ENCODE results near the gene MRPL37. TPM values are rescaled to one million over a fixed set of nuclear protein-coding genes. Genes with fewer than 3 reads are reported as not detected.
"Not testable (repeated sequence)": the region's sequence is repeated elsewhere in the genome, so short reads cannot be mapped to it uniquely, and the experiment has no call there.

The MRPL37 gene
- total and polyA plus RNA-seq, 4 donors = 24.6 to 65.1 (median 57.8) TPM

GRCh38 chr1:54233196-54233595, 33.2 kb downstream of the MRPL37 start:
- H3K4me1 ChIP-seq (ENCODE audit: control insufficient read depth, insufficient read depth, low read length); H3K4me3 ChIP-seq (ENCODE audit: low read depth, low read length); H3K27ac ChIP-seq (ENCODE audit: low read depth, low read length); H3K9me3 ChIP-seq (ENCODE audit: control insufficient read depth, insufficient read depth, low read length); H3K27me3 ChIP-seq (ENCODE audit: control insufficient read depth, insufficient read depth, low read length); DNase-seq (ENCODE audit: low read depth in 4 of 6, low spot score in 6 of 6): not testable (repeated sequence)
- H3K36me3 ChIP-seq (ENCODE audit: control insufficient read depth, insufficient read depth, low read length) = peaks cover 24% of the 10 kb centered on the region
- WGBS (ENCODE audit: insufficient coverage) = no CpG with 5 or more reads among the region's 33 CpGs

- peaks cover 3% of the 10 kb centered on the region for H3K4me1 ChIP-seq (ENCODE audit: control insufficient read depth, insufficient read depth, low read length)
- no peak overlapping the region for H3K4me3 ChIP-seq (ENCODE audit: low read depth, low read length)
- H3K9me3 ChIP-seq (ENCODE audit: control insufficient read depth, insufficient read depth, low read length) = no peaks in the 10 kb centered on the region
- H3K27ac ChIP-seq (ENCODE audit: low read depth, low read length) = no peak overlapping the region
- no CpG with 5 or more reads among the region's 2 CpGs for WGBS (ENCODE audit: insufficient coverage)
- H3K36me3 ChIP-seq (ENCODE audit: control insufficient read depth, insufficient read depth, low read length) = peaks cover 21% of the 10 kb centered on the region
- DNase-seq (ENCODE audit: low read depth in 4 of 6, low spot score in 6 of 6) = no peak
- no peaks in the 10 kb centered on the region for H3K27me3 ChIP-seq (ENCODE audit: control insufficient read depth, insufficient read depth, low read length)
Measured at GRCh38 chr1:54234284-54234683, 34.3 kb downstream of the MRPL37 start.

- Histone ChIP-seq H3K9me3 (ENCODE audit: control insufficient read depth, insufficient read depth, low read length) (no peaks in the 10 kb centered on the region), H3K4me1 (ENCODE audit: control insufficient read depth, insufficient read depth, low read length) (peaks cover 12% of the 10 kb centered on the region), H3K27me3 (ENCODE audit: control insufficient read depth, insufficient read depth, low read length) (no peaks in the 10 kb centered on the region), H3K4me3 (ENCODE audit: low read depth, low read length) (no peak overlapping the region), H3K27ac (ENCODE audit: low read depth, low read length) (no peak overlapping the region), H3K36me3 (ENCODE audit: control insufficient read depth, insufficient read depth, low read length) (peaks cover 34% of the 10 kb centered on the region)
- DNase-seq (ENCODE audit: low read depth in 4 of 6, low spot score in 6 of 6) = no peak
- WGBS (ENCODE audit: insufficient coverage) = 95% methylated on average over 7 of the region's 10 CpGs
Measured at GRCh38 chr1:54237586-54237985, 37.6 kb downstream of the MRPL37 start.

GRCh38 chr1:54238353-54239034, 38.5 kb downstream of the MRPL37 start:
- H3K4me3 ChIP-seq (ENCODE audit: low read depth, low read length) = no peak overlapping the region
- WGBS (ENCODE audit: insufficient coverage) = 78% methylated on average over 9 of the region's 12 CpGs
- H3K27ac ChIP-seq (ENCODE audit: low read depth, low read length) = no peak overlapping the region
- H3K9me3 ChIP-seq (ENCODE audit: control insufficient read depth, insufficient read depth, low read length) = no peaks in the 10 kb centered on the region
- DNase-seq (ENCODE audit: low read depth in 4 of 6, low spot score in 6 of 6) = no peak
- peaks cover 41% of the 10 kb centered on the region for H3K36me3 ChIP-seq (ENCODE audit: control insufficient read depth, insufficient read depth, low read length)
- H3K27me3 ChIP-seq (ENCODE audit: control insufficient read depth, insufficient read depth, low read length) = no peaks in the 10 kb centered on the region
- H3K4me1 ChIP-seq (ENCODE audit: control insufficient read depth, insufficient read depth, low read length) = peaks cover 12% of the 10 kb centered on the region

- no peaks in the 10 kb centered on the region for H3K27me3 ChIP-seq (ENCODE audit: control insufficient read depth, insufficient read depth, low read length)
- H3K4me3 ChIP-seq (ENCODE audit: low read depth, low read length) = no peak overlapping the region
- no CpG with 5 or more reads among the region's 5 CpGs for WGBS (ENCODE audit: insufficient coverage)
- peaks cover 12% of the 10 kb centered on the region for H3K4me1 ChIP-seq (ENCODE audit: control insufficient read depth, insufficient read depth, low read length)
- DNase-seq (ENCODE audit: low read depth in 4 of 6, low spot score in 6 of 6) = no peak
- no peaks in the 10 kb centered on the region for H3K9me3 ChIP-seq (ENCODE audit: control insufficient read depth, insufficient read depth, low read length)
- H3K27ac ChIP-seq (ENCODE audit: low read depth, low read length) = no peak overlapping the region
- H3K36me3 ChIP-seq (ENCODE audit: control insufficient read depth, insufficient read depth, low read length) = peaks cover 45% of the 10 kb centered on the region
Measured at GRCh38 chr1:54239035-54239383, 39.0 kb downstream of the MRPL37 start.

GRCh38 chr1:54239631-54240031, 39.7 kb downstream of the MRPL37 start:
- Histone ChIP-seq H3K4me3 (ENCODE audit: low read depth, low read length) (no peak overlapping the region), H3K27ac (ENCODE audit: low read depth, low read length) (no peak overlapping the region), H3K4me1 (ENCODE audit: control insufficient read depth, insufficient read depth, low read length) (peaks cover 12% of the 10 kb centered on the region), H3K27me3 (ENCODE audit: control insufficient read depth, insufficient read depth, low read length) (no peaks in the 10 kb centered on the region), H3K36me3 (ENCODE audit: control insufficient read depth, insufficient read depth, low read length) (peaks cover 45% of the 10 kb centered on the region), H3K9me3 (ENCODE audit: control insufficient read depth, insufficient read depth, low read length) (no peaks in the 10 kb centered on the region)
- WGBS (ENCODE audit: insufficient coverage) = 39% methylated on average over 4 of the region's 10 CpGs
- peak in 1 of 6 donors; percentile 85 for DNase-seq (ENCODE audit: low read depth in 4 of 6, low spot score in 6 of 6)

- WGBS (ENCODE audit: insufficient coverage) = 91% methylated on average over 7 of the region's 12 CpGs
- Histone ChIP-seq H3K4me3 (ENCODE audit: low read depth, low read length) (no peak overlapping the region), H3K9me3 (ENCODE audit: control insufficient read depth, insufficient read depth, low read length) (no peaks in the 10 kb centered on the region), H3K27me3 (ENCODE audit: control insufficient read depth, insufficient read depth, low read length) (no peaks in the 10 kb centered on the region), H3K27ac (ENCODE audit: low read depth, low read length) (no peak overlapping the region), H3K4me1 (ENCODE audit: control insufficient read depth, insufficient read depth, low read length) (peaks cover 17% of the 10 kb centered on the region), H3K36me3 (ENCODE audit: control insufficient read depth, insufficient read depth, low read length) (peaks cover 50% of the 10 kb centered on the region)
- no peak for DNase-seq (ENCODE audit: low read depth in 4 of 6, low spot score in 6 of 6)
Measured at GRCh38 chr1:54240741-54241335, 40.9 kb downstream of the MRPL37 start.

GRCh38 chr1:54241364-54241763, 41.4 kb downstream of the MRPL37 start:
- H3K4me1 ChIP-seq (ENCODE audit: control insufficient read depth, insufficient read depth, low read length) = peaks cover 17% of the 10 kb centered on the region
- H3K4me3 ChIP-seq (ENCODE audit: low read depth, low read length) = no peak overlapping the region
- no peaks in the 10 kb centered on the region for H3K27me3 ChIP-seq (ENCODE audit: control insufficient read depth, insufficient read depth, low read length)
- no peaks in the 10 kb centered on the region for H3K9me3 ChIP-seq (ENCODE audit: control insufficient read depth, insufficient read depth, low read length)
- no peak overlapping the region for H3K27ac ChIP-seq (ENCODE audit: low read depth, low read length)
- 80% methylated on average over 4 of the region's 6 CpGs for WGBS (ENCODE audit: insufficient coverage)
- DNase-seq (ENCODE audit: low read depth in 4 of 6, low spot score in 6 of 6) = no peak
- H3K36me3 ChIP-seq (ENCODE audit: control insufficient read depth, insufficient read depth, low read length) = peaks cover 56% of the 10 kb centered on the region

- H3K4me1 ChIP-seq (ENCODE audit: control insufficient read depth, insufficient read depth, low read length) = peaks cover 27% of the 10 kb centered on the region
- peaks cover 69% of the 10 kb centered on the region for H3K36me3 ChIP-seq (ENCODE audit: control insufficient read depth, insufficient read depth, low read length)
- no peak overlapping the region for H3K27ac ChIP-seq (ENCODE audit: low read depth, low read length)
- DNase-seq (ENCODE audit: low read depth in 4 of 6, low spot score in 6 of 6) = no peak
- no peak overlapping the region for H3K4me3 ChIP-seq (ENCODE audit: low read depth, low read length)
- H3K9me3 ChIP-seq (ENCODE audit: control insufficient read depth, insufficient read depth, low read length) = no peaks in the 10 kb centered on the region
- 93% methylated on average over 7 of the region's 13 CpGs for WGBS (ENCODE audit: insufficient coverage)
- no peaks in the 10 kb centered on the region for H3K27me3 ChIP-seq (ENCODE audit: control insufficient read depth, insufficient read depth, low read length)
Measured at GRCh38 chr1:54243022-54243421, 43.1 kb downstream of the MRPL37 start.

GRCh38 chr1:54244655-54245054, 44.7 kb downstream of the MRPL37 start:
- DNase-seq (ENCODE audit: low read depth in 4 of 6, low spot score in 6 of 6) = no peak
- H3K9me3 ChIP-seq (ENCODE audit: control insufficient read depth, insufficient read depth, low read length) = no peaks in the 10 kb centered on the region
- peaks cover 62% of the 10 kb centered on the region for H3K36me3 ChIP-seq (ENCODE audit: control insufficient read depth, insufficient read depth, low read length)
- H3K4me1 ChIP-seq (ENCODE audit: control insufficient read depth, insufficient read depth, low read length) = peaks cover 20% of the 10 kb centered on the region
- H3K27ac ChIP-seq (ENCODE audit: low read depth, low read length) = no peak overlapping the region
- H3K27me3 ChIP-seq (ENCODE audit: control insufficient read depth, insufficient read depth, low read length) = no peaks in the 10 kb centered on the region
- no peak overlapping the region for H3K4me3 ChIP-seq (ENCODE audit: low read depth, low read length)
- 87% methylated on average over 7 of the region's 7 CpGs for WGBS (ENCODE audit: insufficient coverage)
